SK-N-SH (cell line): ENCODE results near the gene PRR18.

Experiments
- JUND ChIP-seq: IDR thresholded peaks from 2 replicates; pipeline ENCODE4 v1.4.0; 2012
- POLR2AphosphoS5 ChIP-seq: IDR thresholded peaks from 2 replicates; pipeline ENCODE4 v1.6.1; 2012; ENCODE audit warnings: low read depth, low read length
- RXRA ChIP-seq: IDR thresholded peaks from 2 replicates; pipeline ENCODE4 v1.4.0; 2012; ENCODE audit warnings: low read depth, mild to moderate bottlenecking, borderline replicate concordance
- SIN3A ChIP-seq: IDR thresholded peaks from 2 replicates; pipeline ENCODE4 v1.6.1; 2012; ENCODE audit warnings: low read depth, mild to moderate bottlenecking, low read length, moderate library complexity, borderline replicate concordance
- TAF1 ChIP-seq: IDR thresholded peaks from 2 replicates; pipeline ENCODE4 v1.6.1; 2012; ENCODE audit warnings: low read depth, mild to moderate bottlenecking, low read length, moderate library complexity, borderline replicate concordance
- YY1 ChIP-seq: IDR thresholded peaks from 2 replicates; pipeline ENCODE4 v1.4.0; 2012; ENCODE audit warnings: low read depth, mild to moderate bottlenecking
- TF ChIP-seq, protein P1 (sequence below): fragments of 200-600 bp; sonication (generic); IDR thresholded peaks from 2 replicates; pipeline ENCODE4 v1.6.1; 2017; ENCODE audit warnings: antibody characterized with exemption, mild to moderate bottlenecking, moderate library complexity

- TF ChIP-seq POLR2AphosphoS5 (no peak), TAF1 (no peak), RXRA (no peak), JUND (no peak), YY1 (no peak), SIN3A (no peak)
- TF ChIP-seq, protein P1, sequence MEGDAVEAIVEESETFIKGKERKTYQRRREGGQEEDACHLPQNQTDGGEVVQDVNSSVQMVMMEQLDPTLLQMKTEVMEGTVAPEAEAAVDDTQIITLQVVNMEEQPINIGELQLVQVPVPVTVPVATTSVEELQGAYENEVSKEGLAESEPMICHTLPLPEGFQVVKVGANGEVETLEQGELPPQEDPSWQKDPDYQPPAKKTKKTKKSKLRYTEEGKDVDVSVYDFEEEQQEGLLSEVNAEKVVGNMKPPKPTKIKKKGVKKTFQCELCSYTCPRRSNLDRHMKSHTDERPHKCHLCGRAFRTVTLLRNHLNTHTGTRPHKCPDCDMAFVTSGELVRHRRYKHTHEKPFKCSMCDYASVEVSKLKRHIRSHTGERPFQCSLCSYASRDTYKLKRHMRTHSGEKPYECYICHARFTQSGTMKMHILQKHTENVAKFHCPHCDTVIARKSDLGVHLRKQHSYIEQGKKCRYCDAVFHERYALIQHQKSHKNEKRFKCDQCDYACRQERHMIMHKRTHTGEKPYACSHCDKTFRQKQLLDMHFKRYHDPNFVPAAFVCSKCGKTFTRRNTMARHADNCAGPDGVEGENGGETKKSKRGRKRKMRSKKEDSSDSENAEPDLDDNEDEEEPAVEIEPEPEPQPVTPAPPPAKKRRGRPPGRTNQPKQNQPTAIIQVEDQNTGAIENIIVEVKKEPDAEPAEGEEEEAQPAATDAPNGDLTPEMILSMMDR, result no peak
Observed at GRCh38 chr6:166333172-166333995, 25.2 kb upstream of the PRR18 start.
